MM.1S (cell line): ENCODE measurements around the gene DBNDD2.

ENCODE experiments used
- DNase-seq: peaks from one replicate; pipeline ENCODE4 v3.0.0-alpha.2; 2015
- H2AFZ ChIP-seq: fragments of 300-600 bp; sonication (generic); 2 replicates; pipeline ENCODE4 v1.6.0; 2016; ENCODE audit warnings: antibody characterized with exemption, low read length
- H3F3A ChIP-seq: fragments of 300-600 bp; sonication (generic); 2 replicates; pipeline ENCODE4 v1.6.1; 2016; ENCODE audit warnings: mild to moderate bottlenecking, antibody characterized with exemption, low read length, moderate library complexity, mixed read lengths; ENCODE audit not compliant: insufficient read depth
- H3K27ac ChIP-seq: fragments of 300-600 bp; sonication (generic); 2 replicates; pipeline ENCODE4 v1.5.1; 2016; ENCODE audit warnings: mild to moderate bottlenecking, low read length
- H3K27me3 ChIP-seq: fragments of 300-600 bp; sonication (generic); replicated peaks from 2 replicates; pipeline ENCODE4 v1.6.0; 2016; ENCODE audit warnings: low read length; ENCODE audit not compliant: insufficient read depth
- H3K36me3 ChIP-seq: fragments of 300-600 bp; sonication (generic); replicated peaks from 2 replicates; pipeline ENCODE4 v1.6.1; 2016; ENCODE audit warnings: mild to moderate bottlenecking, low read length, mixed read lengths; ENCODE audit not compliant: insufficient read depth
- H3K4me1 ChIP-seq: fragments of 300-600 bp; sonication (generic); 2 replicates; pipeline ENCODE4 v1.6.1; 2016; ENCODE audit warnings: low read length, mixed read lengths
- H3K4me2 ChIP-seq: fragments of 300-600 bp; sonication (generic); 2 replicates; pipeline ENCODE4 v1.6.0; 2016; ENCODE audit warnings: low read depth, low read length
- H3K4me3 ChIP-seq: fragments of 300-600 bp; sonication (generic); 2 replicates; pipeline ENCODE4 v1.5.1; 2016; ENCODE audit warnings: low read length, mixed read lengths
- H3K79me2 ChIP-seq: fragments of 300-600 bp; sonication (generic); 2 replicates; pipeline ENCODE4 v1.6.1; 2016; ENCODE audit warnings: mixed run types, low read length, mixed read lengths
- H3K9ac ChIP-seq: fragments of 300-600 bp; sonication (generic); 2 replicates; pipeline ENCODE4 v1.6.1; 2016; ENCODE audit warnings: low read length, mixed read lengths
- H3K9me2 ChIP-seq: fragments of 300-600 bp; sonication (generic); replicated peaks from 2 replicates; pipeline ENCODE4 v1.6.1; 2016; ENCODE audit warnings: mild to moderate bottlenecking, low read length, mixed read lengths; ENCODE audit not compliant: insufficient read depth
- H3K9me3 ChIP-seq: fragments of 300-600 bp; sonication (generic); replicated peaks from 2 replicates; pipeline ENCODE4 v1.6.1; 2016; ENCODE audit warnings: mild to moderate bottlenecking, low read length, mixed read lengths; ENCODE audit not compliant: insufficient read depth
- H4K20me1 ChIP-seq: fragments of 300-600 bp; sonication (generic); 2 replicates; pipeline ENCODE4 v1.6.1; 2016; ENCODE audit warnings: mild to moderate bottlenecking, low read length, moderate library complexity, mixed read lengths; ENCODE audit not compliant: insufficient read depth
- CTCF ChIP-seq: fragments of 300-600 bp; sonication (generic); IDR thresholded peaks from 2 replicates; pipeline ENCODE4 v1.5.1; 2016; ENCODE audit warnings: antibody characterized with exemption, low read length, mixed read lengths
- EZH2 ChIP-seq: fragments of 300-600 bp; sonication (generic); optimal IDR thresholded peaks from 2 replicates; pipeline ENCODE3; 2017; ENCODE audit warnings: low read depth, mild to moderate bottlenecking, antibody characterized with exemption, low read length, mixed read lengths
- EZH2phosphoT487 ChIP-seq: fragments of 300-600 bp; sonication (generic); IDR thresholded peaks from 2 replicates; pipeline ENCODE4 v1.6.1; 2018; ENCODE audit warnings: antibody characterized with exemption, low read length

Gene DBNDD2

GRCh38 chr20:45448270-45448669, 40.2 kb downstream of the DBNDD2 start:
- Histone ChIP-seq H3K9ac (no peak overlapping the region), H3K4me3 (no peak overlapping the region), H3K36me3 (no peaks in the 10 kb centered on the region), H3K4me1 (peaks cover 25% of the 10 kb centered on the region), H3K27me3 (no peaks in the 10 kb centered on the region), H3K79me2 (no peaks in the 10 kb centered on the region), H3K27ac (no peak overlapping the region), H3K4me2 (no peak overlapping the region), H3F3A (no peaks in the 10 kb centered on the region), H3K9me2 (no peaks in the 10 kb centered on the region), H4K20me1 (no peaks in the 10 kb centered on the region), H2AFZ (no peak overlapping the region), H3K9me3 (no peaks in the 10 kb centered on the region)
- DNase-seq = no peak
- TF ChIP-seq EZH2phosphoT487 (no peak), CTCF (no peak), EZH2 (no peak)

GRCh38 chr20:45449528-45449927, 41.4 kb downstream of the DBNDD2 start:
- H3K4me3 ChIP-seq = no peak overlapping the region
- no peak overlapping the region for H3K9ac ChIP-seq
- no peak overlapping the region for H2AFZ ChIP-seq
- TF ChIP-seq EZH2 = no peak
- no peak for TF ChIP-seq EZH2phosphoT487
- no peak for TF ChIP-seq CTCF
- H3K36me3 ChIP-seq = no peaks in the 10 kb centered on the region
- H4K20me1 ChIP-seq = no peaks in the 10 kb centered on the region
- no peak overlapping the region for H3K4me2 ChIP-seq
- H3K4me1 ChIP-seq = peaks cover 18% of the 10 kb centered on the region
- no peaks in the 10 kb centered on the region for H3K79me2 ChIP-seq
- H3K9me2 ChIP-seq = no peaks in the 10 kb centered on the region
- H3K27ac ChIP-seq = no peak overlapping the region
- H3K27me3 ChIP-seq = no peaks in the 10 kb centered on the region
- H3K9me3 ChIP-seq = no peaks in the 10 kb centered on the region
- DNase-seq = no peak
- no peaks in the 10 kb centered on the region for H3F3A ChIP-seq

GRCh38 chr20:45450097-45450818, 42.2 kb downstream of the DBNDD2 start:
- H3K4me1 ChIP-seq = peaks cover 18% of the 10 kb centered on the region
- no peak for TF ChIP-seq EZH2
- peak; percentile 78 for TF ChIP-seq CTCF
- no peaks in the 10 kb centered on the region for H3K9me2 ChIP-seq
- H3K36me3 ChIP-seq = no peaks in the 10 kb centered on the region
- H4K20me1 ChIP-seq = no peaks in the 10 kb centered on the region
- no peaks in the 10 kb centered on the region for H3K9me3 ChIP-seq
- H3K4me3 ChIP-seq = no peak overlapping the region
- no peak overlapping the region for H3K27ac ChIP-seq
- no peak overlapping the region for H3K4me2 ChIP-seq
- DNase-seq = peak; percentile 44
- no peak overlapping the region for H3K9ac ChIP-seq
- no peak overlapping the region for H2AFZ ChIP-seq
- no peaks in the 10 kb centered on the region for H3K79me2 ChIP-seq
- no peaks in the 10 kb centered on the region for H3F3A ChIP-seq
- H3K27me3 ChIP-seq = no peaks in the 10 kb centered on the region
